ENCODE data around the gene DDX4.

The DDX4 gene

DNA sequence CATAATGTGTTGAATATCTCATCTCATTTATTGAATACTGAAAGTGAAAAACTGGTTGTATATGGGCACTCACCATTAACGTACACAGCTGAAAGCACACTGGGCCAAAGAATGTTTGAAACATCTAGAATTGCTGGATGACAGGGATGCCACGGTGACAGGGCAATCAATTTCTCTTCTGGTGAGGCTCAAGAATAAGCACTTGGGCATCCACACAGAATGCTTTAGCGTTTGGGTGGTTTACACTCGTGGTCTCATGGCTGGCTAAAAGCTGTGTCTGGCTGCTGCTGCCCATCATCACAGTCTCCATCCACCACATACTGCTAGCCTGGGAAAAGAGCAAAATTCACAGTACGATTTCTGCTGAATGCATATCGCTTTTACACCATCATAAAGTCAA lies 82.6 kb downstream of the DDX4 start:
- Mint-ChIP-seq H3K27ac (no peak overlapping the region), H3K9me3 (peaks cover 4% of the 10 kb centered on the region), H3K27me3 (ENCODE audit: low read depth) (peaks cover 52% of the 10 kb centered on the region), H3K4me3 (no peak overlapping the region), H3K4me1 (ENCODE audit: low read depth) (peaks cover 18% of the 10 kb centered on the region), H3K36me3 (ENCODE audit: low read depth) (peaks cover 9% of the 10 kb centered on the region)
- DNase-seq (ENCODE audit: low spot score): no peak

DNA sequence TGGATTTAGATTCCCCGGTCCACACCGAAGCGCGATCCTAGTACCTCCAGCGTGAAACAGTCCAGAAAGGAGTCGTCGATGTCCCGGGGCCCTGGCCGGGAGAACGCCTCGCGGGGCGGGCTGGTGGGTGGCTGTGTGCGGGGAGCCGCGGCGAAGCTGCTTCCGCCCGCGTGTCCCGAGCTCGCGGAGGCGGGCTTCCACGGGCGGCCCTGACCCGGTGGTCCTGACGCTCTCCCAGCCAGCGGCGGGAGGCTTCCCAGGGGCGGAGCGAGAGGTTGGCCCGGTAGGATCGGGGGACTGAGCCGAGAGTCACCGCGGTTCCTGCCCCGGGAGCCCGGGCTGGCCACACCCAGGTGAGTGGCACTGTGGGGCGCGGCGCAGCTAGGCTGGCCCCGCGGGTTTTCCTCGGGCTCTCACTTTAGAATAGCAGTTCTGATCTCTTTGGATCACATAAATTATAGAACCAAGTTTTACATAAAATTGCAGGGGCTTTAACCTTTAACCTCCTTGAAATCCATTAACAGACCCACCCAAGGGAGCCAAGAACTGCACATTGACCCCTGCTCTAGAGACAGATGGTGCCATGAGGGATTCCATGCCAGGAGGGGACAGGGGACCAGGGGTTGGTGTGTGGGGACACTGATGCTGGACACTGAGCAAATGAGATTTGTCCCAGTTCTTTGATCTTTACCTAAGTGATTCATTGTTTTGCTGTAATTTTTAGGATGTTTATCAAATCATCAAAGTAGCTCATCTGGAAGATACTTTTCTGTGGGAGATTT lies 84.1 kb downstream of the DDX4 start:
- H3K4me3 Mint-ChIP-seq: peak overlapping the region; percentile 64
- no peak for DNase-seq (ENCODE audit: low spot score)

DNA sequence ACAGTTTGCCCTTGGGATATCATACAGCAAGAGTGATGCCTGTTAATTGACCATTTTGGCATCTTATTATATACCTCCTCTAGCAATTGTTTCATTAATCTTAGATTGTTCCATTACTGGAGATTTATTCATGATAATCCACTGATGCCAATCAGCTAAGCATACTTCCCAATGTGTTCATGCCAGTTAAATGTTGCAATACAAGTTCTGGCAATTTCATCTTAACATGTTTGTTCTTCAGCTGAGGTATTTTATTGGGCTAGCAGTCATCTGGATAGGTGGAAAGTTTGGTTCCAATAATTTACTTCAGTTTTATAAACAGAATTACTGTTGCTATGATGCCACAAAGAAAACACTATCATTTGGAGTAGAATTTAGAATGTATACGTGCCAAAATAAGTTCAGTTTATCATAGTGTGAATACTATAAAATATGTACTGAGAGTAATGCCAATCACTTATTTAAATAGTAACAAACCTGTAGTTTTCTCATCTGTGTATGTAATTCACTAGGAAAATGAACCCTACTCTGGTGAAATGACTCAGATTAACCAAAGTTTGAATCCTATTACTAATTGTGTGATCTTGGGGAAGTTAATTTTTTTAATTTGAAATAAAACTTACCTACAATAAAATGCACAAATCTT lies 85.4 kb downstream of the DDX4 start:
- H3K9me3 Mint-ChIP-seq: peaks cover 4% of the 10 kb centered on the region
- peaks cover 16% of the 10 kb centered on the region for H3K4me1 Mint-ChIP-seq (ENCODE audit: low read depth)
- no peak overlapping the region for H3K27ac Mint-ChIP-seq
- no peak overlapping the region for H3K4me3 Mint-ChIP-seq
- H3K36me3 Mint-ChIP-seq (ENCODE audit: low read depth): peaks cover 5% of the 10 kb centered on the region
- no peak for DNase-seq (ENCODE audit: low spot score)
- H3K27me3 Mint-ChIP-seq (ENCODE audit: low read depth): peaks cover 57% of the 10 kb centered on the region

More for the DNA sequence above, 84.1 kb downstream of the DDX4 start:
- Mint-ChIP-seq H3K9me3 (peaks cover 4% of the 10 kb centered on the region), H3K36me3 (ENCODE audit: low read depth) (peaks cover 5% of the 10 kb centered on the region), H3K27ac (no peak overlapping the region), H3K4me1 (ENCODE audit: low read depth) (peaks cover 16% of the 10 kb centered on the region), H3K27me3 (ENCODE audit: low read depth) (peaks cover 55% of the 10 kb centered on the region)

DNA sequence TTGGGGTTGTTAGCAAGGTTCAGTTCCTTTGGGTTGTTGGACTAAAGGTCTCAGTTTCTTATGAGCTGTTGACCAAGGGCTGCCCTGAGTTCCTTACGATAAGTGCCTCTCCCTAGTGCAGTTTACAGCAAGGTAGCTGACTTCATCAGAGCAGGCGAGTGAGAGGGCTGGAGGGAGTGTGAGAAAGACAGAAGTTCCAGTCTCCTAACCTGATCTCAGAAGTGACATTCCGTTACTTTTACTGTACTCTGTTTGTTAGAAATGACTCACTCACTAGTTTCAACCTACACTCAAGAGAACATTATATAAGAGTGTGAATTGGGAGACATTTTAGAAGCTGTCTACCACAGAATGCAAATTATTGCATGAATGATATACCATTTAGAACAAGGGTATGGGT lies 92.1 kb downstream of the DDX4 start:
- H3K4me3 Mint-ChIP-seq: no peak overlapping the region
- no peak overlapping the region for H3K27ac Mint-ChIP-seq
- no peak for DNase-seq (ENCODE audit: low spot score)
- peaks cover 12% of the 10 kb centered on the region for H3K27me3 Mint-ChIP-seq (ENCODE audit: low read depth)
- peaks cover 7% of the 10 kb centered on the region for H3K9me3 Mint-ChIP-seq
- H3K4me1 Mint-ChIP-seq (ENCODE audit: low read depth): no peaks in the 10 kb centered on the region
- H3K36me3 Mint-ChIP-seq (ENCODE audit: low read depth): peaks cover 2% of the 10 kb centered on the region

DNA sequence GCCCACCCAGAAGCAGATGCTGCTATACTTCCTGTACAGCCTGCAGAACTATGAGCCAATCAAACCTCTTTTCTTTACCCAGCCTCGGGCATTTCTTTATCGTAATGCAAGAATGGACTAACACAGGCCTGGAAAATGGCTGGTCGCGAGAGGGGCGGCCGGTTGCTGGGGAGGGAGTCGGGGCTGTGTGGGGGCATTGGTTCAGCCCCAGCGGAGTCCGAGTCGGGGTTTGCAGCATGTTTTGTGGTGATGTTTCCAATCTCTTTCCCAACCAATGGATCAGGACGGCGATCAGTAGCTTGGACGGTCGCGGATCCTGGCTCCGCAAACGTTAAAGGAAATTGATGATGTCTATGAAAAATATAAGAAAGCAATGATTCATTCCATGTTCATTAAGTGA lies 94.6 kb downstream of the DDX4 start:
- Mint-ChIP-seq H3K36me3 (ENCODE audit: low read depth) (peaks cover 2% of the 10 kb centered on the region), H3K9me3 (peaks cover 7% of the 10 kb centered on the region), H3K27ac (no peak overlapping the region), H3K27me3 (ENCODE audit: low read depth) (peaks cover under 1% of the 10 kb centered on the region), H3K4me1 (ENCODE audit: low read depth) (no peaks in the 10 kb centered on the region), H3K4me3 (no peak overlapping the region)
- no peak for DNase-seq (ENCODE audit: low spot score)

DNA sequence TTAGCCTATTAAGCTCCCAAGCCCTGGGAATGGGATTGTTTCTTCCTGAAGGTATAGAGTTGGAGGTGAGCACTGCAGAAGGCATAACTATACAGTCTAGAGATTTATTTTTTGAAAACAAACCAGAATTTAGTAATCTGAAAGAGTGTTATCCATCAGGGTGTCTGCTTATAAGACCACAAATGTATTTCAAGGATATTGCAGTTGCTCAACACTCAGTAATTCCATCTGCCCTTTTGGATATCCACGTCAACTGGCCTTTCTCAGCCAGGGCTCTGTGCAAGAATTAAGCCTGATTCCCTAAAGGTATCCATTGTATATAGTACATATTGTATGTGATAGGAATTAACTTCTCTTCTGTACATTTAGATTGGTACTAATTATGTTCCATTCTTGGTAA lies 98.3 kb downstream of the DDX4 start:
- Mint-ChIP-seq H3K4me1 (ENCODE audit: low read depth) (no peaks in the 10 kb centered on the region), H3K36me3 (ENCODE audit: low read depth) (peaks cover 2% of the 10 kb centered on the region), H3K9me3 (peaks cover 7% of the 10 kb centered on the region), H3K27ac (no peak overlapping the region), H3K4me3 (no peak overlapping the region), H3K27me3 (ENCODE audit: low read depth) (peaks cover 4% of the 10 kb centered on the region)
- no peak for DNase-seq (ENCODE audit: low spot score)

DNA sequence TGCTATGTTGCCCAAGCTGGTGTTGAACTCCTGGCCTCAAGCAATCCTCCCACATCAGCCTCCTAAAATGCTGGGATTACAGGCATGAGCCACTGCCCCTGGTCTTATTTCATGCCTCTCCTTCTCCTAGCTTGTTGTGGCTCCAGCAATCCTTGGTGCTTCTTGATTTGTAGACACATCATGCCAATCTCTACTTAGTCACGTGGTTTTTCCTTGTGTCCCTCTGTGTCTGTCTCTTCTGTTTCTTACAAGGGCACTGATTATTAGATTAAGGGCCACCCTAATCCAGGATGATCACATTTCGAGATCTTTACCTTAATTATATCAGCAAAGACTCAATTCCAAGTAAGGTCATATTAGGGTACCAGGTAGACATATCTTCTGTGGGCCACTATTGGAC lies 104.1 kb downstream of the DDX4 start:
- H3K4me3 Mint-ChIP-seq: no peak overlapping the region
- DNase-seq (ENCODE audit: low spot score): no peak
- H3K27me3 Mint-ChIP-seq (ENCODE audit: low read depth): peaks cover 4% of the 10 kb centered on the region
- H3K9me3 Mint-ChIP-seq: peaks cover 22% of the 10 kb centered on the region
- no peaks in the 10 kb centered on the region for H3K4me1 Mint-ChIP-seq (ENCODE audit: low read depth)
- peaks cover 2% of the 10 kb centered on the region for H3K36me3 Mint-ChIP-seq (ENCODE audit: low read depth)
- H3K27ac Mint-ChIP-seq: no peak overlapping the region

DNA sequence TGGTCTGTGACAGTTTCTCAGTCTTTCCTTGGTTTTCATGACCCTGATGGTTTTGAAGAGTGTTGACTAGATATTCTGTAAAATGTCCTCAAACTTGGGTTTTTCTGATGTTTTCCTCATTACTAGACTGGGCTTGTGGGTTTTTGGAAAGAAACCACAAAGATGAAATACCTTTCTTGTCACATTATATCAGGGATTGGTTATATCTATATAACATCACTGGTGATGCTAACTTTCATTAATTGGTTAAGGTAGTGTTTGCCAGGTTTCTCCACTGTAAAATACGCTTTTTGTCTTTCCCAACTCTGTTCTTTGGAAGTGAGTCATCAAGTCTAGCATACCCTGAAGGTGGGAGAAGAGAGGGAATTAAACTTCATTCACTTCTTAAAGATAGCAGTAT lies 110.0 kb downstream of the DDX4 start:
- Mint-ChIP-seq H3K27me3 (ENCODE audit: low read depth) (no peaks in the 10 kb centered on the region), H3K4me1 (ENCODE audit: low read depth) (peaks cover 20% of the 10 kb centered on the region), H3K4me3 (no peak overlapping the region), H3K27ac (no peak overlapping the region), H3K9me3 (peaks cover 22% of the 10 kb centered on the region), H3K36me3 (ENCODE audit: low read depth) (peaks cover 3% of the 10 kb centered on the region)
- DNase-seq (ENCODE audit: low spot score): no peak

DNA sequence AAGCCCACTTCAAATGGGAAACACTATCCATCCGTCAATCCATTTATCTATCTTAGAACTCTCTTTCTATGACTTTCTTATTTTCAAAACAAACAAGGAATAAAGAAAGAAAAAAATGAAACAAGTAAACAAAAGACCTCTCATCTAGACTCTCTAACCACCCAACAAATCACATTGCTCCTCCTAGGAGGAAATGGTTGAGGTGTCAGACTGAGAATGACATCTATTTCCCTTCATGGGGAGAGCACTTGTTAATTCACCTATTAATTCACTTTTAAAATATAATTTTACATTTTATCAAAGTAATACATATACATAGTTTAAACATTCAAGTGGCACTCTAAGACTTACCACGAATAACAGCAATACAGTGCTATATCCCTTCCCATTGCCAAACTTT lies 110.9 kb downstream of the DDX4 start:
- no peak for DNase-seq (ENCODE audit: low spot score)
- peaks cover 28% of the 10 kb centered on the region for H3K4me1 Mint-ChIP-seq (ENCODE audit: low read depth)
- H3K27ac Mint-ChIP-seq: no peak overlapping the region
- peaks cover 16% of the 10 kb centered on the region for H3K9me3 Mint-ChIP-seq
- H3K27me3 Mint-ChIP-seq (ENCODE audit: low read depth): no peaks in the 10 kb centered on the region
- peaks cover 3% of the 10 kb centered on the region for H3K36me3 Mint-ChIP-seq (ENCODE audit: low read depth)
- H3K4me3 Mint-ChIP-seq: no peak overlapping the region

DNA sequence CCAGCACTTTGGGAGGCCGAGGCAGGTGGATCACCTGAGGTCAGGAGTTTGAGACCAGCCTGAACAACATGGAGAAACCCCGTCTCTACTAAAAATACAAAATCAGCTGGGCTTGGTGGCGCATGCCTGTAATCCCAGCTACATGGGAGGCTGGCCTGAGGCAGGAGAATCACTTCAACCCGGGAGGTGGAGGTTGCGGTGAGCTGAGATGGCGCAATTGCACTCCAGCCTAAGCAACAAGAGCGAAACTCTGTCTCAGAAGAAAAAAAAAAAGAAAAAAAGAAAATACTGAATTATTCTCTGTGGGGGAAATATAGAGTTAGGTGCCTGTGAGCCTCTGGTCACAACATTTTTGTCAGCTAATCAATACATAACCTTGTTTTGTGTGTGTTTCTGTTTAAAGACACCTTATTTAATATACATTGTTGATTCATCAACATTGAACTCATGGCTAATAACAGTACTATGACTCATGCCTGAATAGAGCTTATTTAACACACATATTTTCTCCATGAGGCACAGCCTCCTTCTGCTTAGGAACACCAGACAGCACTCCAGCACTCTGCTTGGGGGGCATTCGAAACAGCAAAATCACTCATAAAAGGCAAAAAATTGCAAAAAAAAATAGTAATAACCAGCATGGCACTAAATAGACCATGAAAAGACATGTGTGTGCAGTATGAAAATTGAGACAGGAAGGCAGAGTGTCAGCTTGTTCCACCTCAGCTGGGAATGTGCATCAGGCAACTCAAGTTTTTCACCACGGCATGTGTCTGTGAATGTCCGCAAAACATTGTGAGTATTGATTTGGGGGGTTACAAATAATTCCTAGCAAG lies 113.2 kb downstream of the DDX4 start, which contains the start of gene IL31RA:
Gene IL31RA, plus strand, starts transcription at position 519 of the 836 bp plus-strand sequence. Its CDS starts 214 bp downstream, at position 733.
- H3K36me3 Mint-ChIP-seq (ENCODE audit: low read depth): peaks cover 2% of the 10 kb centered on the region
- no peak within 1 kb of the TSS for H3K27ac Mint-ChIP-seq
- H3K4me1 Mint-ChIP-seq (ENCODE audit: low read depth): peaks cover 40% of the 10 kb centered on the region
- H3K4me3 Mint-ChIP-seq: no peak within 1 kb of the TSS
- DNase-seq (ENCODE audit: low spot score): no peak
- H3K9me3 Mint-ChIP-seq: no peaks in the 10 kb centered on the region
- H3K27me3 Mint-ChIP-seq (ENCODE audit: low read depth): no peaks in the 10 kb centered on the region

DNA sequence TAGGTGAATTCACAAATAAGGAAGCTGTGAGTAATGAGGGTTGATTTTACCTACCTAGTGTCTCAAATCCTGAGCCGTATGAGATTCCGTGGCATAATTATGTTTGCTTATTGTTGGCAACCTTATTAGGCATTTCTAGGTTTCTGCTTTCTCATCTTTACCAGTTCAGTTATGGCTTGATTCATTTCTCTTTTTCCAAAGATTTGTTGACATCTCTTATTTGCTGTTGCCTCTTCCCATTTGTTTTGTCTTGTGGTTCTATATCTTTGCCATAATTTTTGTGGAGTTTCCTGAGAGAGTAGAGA lies 113.8 kb downstream of the DDX4 start:
- H3K4me1 Mint-ChIP-seq (ENCODE audit: low read depth): peaks cover 46% of the 10 kb centered on the region
- H3K4me3 Mint-ChIP-seq: no peak overlapping the region
- no peaks in the 10 kb centered on the region for H3K9me3 Mint-ChIP-seq
- no peaks in the 10 kb centered on the region for H3K27me3 Mint-ChIP-seq (ENCODE audit: low read depth)
- H3K36me3 Mint-ChIP-seq (ENCODE audit: low read depth): peaks cover 1% of the 10 kb centered on the region
- H3K27ac Mint-ChIP-seq: no peak overlapping the region
- no peak for DNase-seq (ENCODE audit: low spot score)

DNA sequence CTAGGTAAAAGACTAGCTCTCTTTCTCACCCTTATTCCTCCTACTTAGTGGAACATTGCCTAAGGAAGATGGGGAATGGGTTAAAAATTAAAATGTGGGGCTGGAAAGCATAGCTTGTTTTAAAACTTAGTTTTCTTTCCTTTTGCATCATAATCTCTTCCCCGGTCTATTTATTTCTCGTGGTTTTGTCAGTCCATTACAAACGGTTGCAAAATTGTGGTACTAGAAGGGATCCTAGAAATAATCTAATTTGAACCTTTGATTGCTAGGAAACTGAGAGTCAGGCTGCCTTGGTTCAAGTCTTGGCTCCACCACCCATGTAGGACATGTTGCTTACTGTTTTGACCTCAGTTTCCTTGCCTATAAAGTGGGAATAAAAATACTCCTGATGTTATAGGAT lies 114.6 kb downstream of the DDX4 start:
- Mint-ChIP-seq H3K27ac (no peak overlapping the region), H3K9me3 (no peaks in the 10 kb centered on the region), H3K4me1 (ENCODE audit: low read depth) (peaks cover 55% of the 10 kb centered on the region), H3K36me3 (ENCODE audit: low read depth) (peaks cover 1% of the 10 kb centered on the region), H3K4me3 (no peak overlapping the region), H3K27me3 (ENCODE audit: low read depth) (no peaks in the 10 kb centered on the region)
- DNase-seq (ENCODE audit: low spot score): no peak

DNA sequence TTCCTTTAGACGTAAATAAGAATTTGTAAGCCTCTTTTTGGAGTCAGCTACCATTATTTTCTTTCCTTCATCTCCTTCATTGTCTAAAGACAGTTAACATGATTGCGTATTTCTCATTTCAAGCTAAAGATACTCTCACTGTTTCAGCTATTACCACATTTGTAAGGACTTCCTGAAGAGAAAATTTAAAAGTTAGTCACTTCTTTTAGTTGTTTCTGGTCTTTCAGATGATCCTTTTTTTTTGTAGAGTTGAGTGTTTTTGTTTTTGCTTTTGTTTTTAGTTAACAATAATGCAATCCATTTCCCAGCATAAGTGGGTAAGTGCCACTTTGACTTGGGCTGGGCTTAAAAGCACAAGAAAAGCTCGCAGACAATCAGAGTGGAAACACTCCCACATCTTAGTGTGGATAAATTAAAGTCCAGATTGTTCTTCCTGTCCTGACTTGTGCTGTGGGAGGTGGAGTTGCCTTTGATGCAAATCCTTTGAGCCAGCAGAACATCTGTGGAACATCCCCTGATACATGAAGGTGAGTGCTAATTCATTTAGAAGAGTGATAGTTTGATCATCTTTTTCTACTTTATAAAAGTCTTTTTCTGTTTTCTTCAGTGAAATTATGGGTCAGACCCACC lies 115.3 kb downstream of the DDX4 start:
- peaks cover 56% of the 10 kb centered on the region for H3K4me1 Mint-ChIP-seq (ENCODE audit: low read depth)
- no peaks in the 10 kb centered on the region for H3K9me3 Mint-ChIP-seq
- H3K27ac Mint-ChIP-seq: no peak overlapping the region
- no peaks in the 10 kb centered on the region for H3K36me3 Mint-ChIP-seq (ENCODE audit: low read depth)
- no peak overlapping the region for H3K4me3 Mint-ChIP-seq
- H3K27me3 Mint-ChIP-seq (ENCODE audit: low read depth): no peaks in the 10 kb centered on the region
- DNase-seq (ENCODE audit: low spot score): no peak

DNA sequence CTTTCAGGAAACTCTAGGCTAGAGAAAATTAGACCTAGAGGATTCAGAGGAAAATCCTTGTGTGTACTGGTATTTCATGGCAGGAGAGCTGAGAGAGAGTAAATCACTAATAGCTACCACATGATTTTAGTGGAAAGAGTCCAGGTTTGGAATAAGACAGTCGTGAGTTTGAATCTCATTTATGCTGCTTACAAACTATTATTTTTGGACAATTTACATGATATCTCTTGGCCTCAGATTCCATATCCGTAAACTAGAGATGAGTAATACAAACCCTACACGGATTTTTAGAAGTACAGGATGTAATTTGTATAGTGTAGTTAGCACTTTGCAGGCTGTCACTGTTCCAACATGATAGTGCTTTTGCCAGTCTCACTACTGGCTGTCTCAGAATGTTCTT lies 116.0 kb downstream of the DDX4 start:
- no peak overlapping the region for H3K4me3 Mint-ChIP-seq
- H3K27ac Mint-ChIP-seq: no peak overlapping the region
- DNase-seq (ENCODE audit: low spot score): no peak

More for the DNA sequence above, 116.0 kb downstream of the DDX4 start:
- no peaks in the 10 kb centered on the region for H3K9me3 Mint-ChIP-seq
- H3K36me3 Mint-ChIP-seq (ENCODE audit: low read depth): no peaks in the 10 kb centered on the region
- H3K27me3 Mint-ChIP-seq (ENCODE audit: low read depth): no peaks in the 10 kb centered on the region
- peaks cover 62% of the 10 kb centered on the region for H3K4me1 Mint-ChIP-seq (ENCODE audit: low read depth)
